Measurements from ENCODE around the gene KCNJ9. TPM values are rescaled to one million over a fixed set of nuclear protein-coding genes. Genes with fewer than 3 reads are reported as not detected.
A peak's percentile ranks its signal among the peaks of the same experiment; 100 is the strongest.

Gene KCNJ9
- total RNA-seq, 1 donor from 2014 or later: not detected

- no peak for TF ChIP-seq CTCF (conservative IDR thresholded peaks at IDR 0.05; ENCODE audit: low read depth, low read length)
- DNase-seq (ENCODE audit: low read depth): no peak
These were observed 5.5 kb upstream of the KCNJ9 start for GRCh38 chr1:160075836-160076235.

GRCh38 chr1:160076295-160076694 is 5.0 kb upstream of the KCNJ9 start:
- TF ChIP-seq CTCF (conservative IDR thresholded peaks at IDR 0.05; ENCODE audit: low read depth, low read length): no peak

More at GRCh38 chr1:160075836-160076235, 5.5 kb upstream of the KCNJ9 start:
- H3K4me3 ChIP-seq (ENCODE audit: low read depth, low read length): no peak overlapping the region

GRCh38 chr1:160077486-160077885 is 3.9 kb upstream of the KCNJ9 start:
- DNase-seq (ENCODE audit: low read depth): no peak
- no peak overlapping the region for H3K4me3 ChIP-seq (ENCODE audit: low read depth, low read length)
- TF ChIP-seq CTCF (conservative IDR thresholded peaks at IDR 0.05; ENCODE audit: low read depth, low read length): no peak

More at GRCh38 chr1:160076295-160076694, 5.0 kb upstream of the KCNJ9 start:
- DNase-seq (ENCODE audit: low read depth): no peak
- no peak overlapping the region for H3K4me3 ChIP-seq (ENCODE audit: low read depth, low read length)

- DNase-seq (ENCODE audit: low read depth): no peak
- TF ChIP-seq CTCF (conservative IDR thresholded peaks at IDR 0.05; ENCODE audit: low read depth, low read length): peak; percentile 97
- H3K4me3 ChIP-seq (ENCODE audit: low read depth, low read length): no peak overlapping the region
These were observed 2.7 kb upstream of the KCNJ9 start for GRCh38 chr1:160078512-160079195.

- TF ChIP-seq CTCF (conservative IDR thresholded peaks at IDR 0.05; ENCODE audit: low read depth, low read length): no peak
- no peak for DNase-seq (ENCODE audit: low read depth)
- H3K4me3 ChIP-seq (ENCODE audit: low read depth, low read length): no peak overlapping the region
These were observed 1.9 kb upstream of the KCNJ9 start for GRCh38 chr1:160079448-160079847.

- no peak for DNase-seq (ENCODE audit: low read depth)
- TF ChIP-seq CTCF (conservative IDR thresholded peaks at IDR 0.05; ENCODE audit: low read depth, low read length): no peak
- no peak overlapping the region for H3K4me3 ChIP-seq (ENCODE audit: low read depth, low read length)
These were observed 797 bp upstream of the KCNJ9 start for GRCh38 chr1:160080381-160081100.

Data from epithelial cell of proximal tubule (primary cell).